NCI-H82 treated with DMSO at 0.1 percent for 48 hours (cell line): Measurements from ENCODE around the gene SYT11.
"Not testable (repeated sequence)": the region's sequence is repeated elsewhere in the genome, so short reads cannot be mapped to it uniquely, and the experiment has no call there.

Experiments
- DNase-seq: peaks from one replicate; lab custom pipeline; 2025; ENCODE audit not compliant: unreplicated experiment; lab: John Stamatoyannopoulos, UW

Gene SYT11

GRCh38 chr1:155859234-155859829, at the start of gene SYT11:
Gene SYT11, plus strand, starts transcription at chr1:155859567. Its CDS starts 195 bp downstream, at chr1:155859762.
- peak; percentile 97 for DNase-seq

- DNase-seq = no peak
Measured at GRCh38 chr1:155812878-155813277, 46.5 kb upstream of the SYT11 start.

GRCh38 chr1:155813672-155814071, 45.7 kb upstream of the SYT11 start:
- DNase-seq = no peak

GRCh38 chr1:155816351-155816750, 43.0 kb upstream of the SYT11 start:
- DNase-seq = no peak

GRCh38 chr1:155827450-155827849, 31.9 kb upstream of the SYT11 start:
- no peak for DNase-seq

- no peak for DNase-seq
Measured at GRCh38 chr1:155831279-155831976, 27.9 kb upstream of the SYT11 start.

GRCh38 chr1:155833665-155834295, 25.6 kb upstream of the SYT11 start:
- DNase-seq = no peak

- no peak for DNase-seq
Measured at GRCh38 chr1:155834296-155834926, 25.0 kb upstream of the SYT11 start.

- not testable (repeated sequence) for DNase-seq
Measured at GRCh38 chr1:155834927-155835399, 24.4 kb upstream of the SYT11 start.

- DNase-seq = no peak
Measured at GRCh38 chr1:155835548-155835947, 23.8 kb upstream of the SYT11 start.

GRCh38 chr1:155840386-155840785, 19.0 kb upstream of the SYT11 start:
- DNase-seq = no peak

GRCh38 chr1:155844860-155845421, 14.4 kb upstream of the SYT11 start:
- no peak for DNase-seq

- no peak for DNase-seq
Measured at GRCh38 chr1:155847823-155848529, 11.4 kb upstream of the SYT11 start.

- DNase-seq = no peak
Measured at GRCh38 chr1:155850345-155850744, 9.0 kb upstream of the SYT11 start.

- DNase-seq = no peak
Measured at GRCh38 chr1:155856257-155856974, 3.0 kb upstream of the SYT11 start.

- DNase-seq = peak; percentile 93
Measured at GRCh38 chr1:155856975-155857930, 2.1 kb upstream of the SYT11 start, which contains the start of gene GON4L. Gene GON4L, minus strand, starts transcription at chr1:155857214. Its CDS starts 3,434 bp downstream, at chr1:155853780.

- no peak for DNase-seq
Measured at GRCh38 chr1:155858800-155859233, 550 bp upstream of the SYT11 start.
